Thyroid gland (tissue), 4 donors: ENCODE results near the gene CD300C.

Experiments
- POLR2A ChIP-seq, 2 donors: fragments of 450-650 bp; IDR thresholded peaks; one replicate each; pipeline ENCODE4 v1.6.1; 2017; ENCODE audit warnings: antibody characterized with exemption in 2 of 2, mild to moderate bottlenecking in 2 of 2, moderate library complexity in 1 of 2
- TF ChIP-seq, protein P1 (sequence below), 6 experiments: fragments of 200-600 bp in 3 of 6; fragments of 450-650 bp in 3 of 6; sonication (generic) in 3 of 6; IDR thresholded peaks; one replicate each; pipeline ENCODE4 v1.5.1; 2016 to 2019; ENCODE audit warnings: antibody characterized with exemption in 6 of 6, mild to moderate bottlenecking in 2 of 6, inconsistent platforms in 1 of 6, moderate library complexity in 1 of 6

DNA sequence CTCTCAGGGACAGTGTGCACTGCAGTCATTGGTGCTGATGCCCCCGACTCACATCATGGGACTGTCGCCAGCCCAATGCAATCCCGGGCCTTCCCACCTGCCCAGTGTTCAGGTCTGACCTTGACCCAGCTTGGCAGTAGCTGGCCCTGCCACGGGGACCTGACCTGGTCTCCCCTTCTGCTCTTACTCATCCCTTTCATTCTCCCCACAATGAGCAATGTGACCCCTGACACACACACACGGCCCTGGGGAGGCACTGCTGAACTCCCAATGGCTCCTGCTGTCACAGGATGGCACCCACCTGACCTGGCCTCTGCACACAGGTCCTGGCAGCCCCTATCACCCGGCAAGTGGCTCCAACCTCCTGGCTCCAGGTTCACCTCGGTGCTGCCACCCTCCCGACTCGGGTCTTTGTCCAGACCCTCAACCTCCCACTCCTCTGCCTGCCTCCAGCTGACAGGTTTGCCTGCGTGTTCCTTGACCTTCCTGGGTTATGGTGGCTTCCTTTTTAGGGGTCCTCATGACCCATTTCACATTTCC is 6.6 kb downstream of the CD300C start:
- TF ChIP-seq, protein P1, sequence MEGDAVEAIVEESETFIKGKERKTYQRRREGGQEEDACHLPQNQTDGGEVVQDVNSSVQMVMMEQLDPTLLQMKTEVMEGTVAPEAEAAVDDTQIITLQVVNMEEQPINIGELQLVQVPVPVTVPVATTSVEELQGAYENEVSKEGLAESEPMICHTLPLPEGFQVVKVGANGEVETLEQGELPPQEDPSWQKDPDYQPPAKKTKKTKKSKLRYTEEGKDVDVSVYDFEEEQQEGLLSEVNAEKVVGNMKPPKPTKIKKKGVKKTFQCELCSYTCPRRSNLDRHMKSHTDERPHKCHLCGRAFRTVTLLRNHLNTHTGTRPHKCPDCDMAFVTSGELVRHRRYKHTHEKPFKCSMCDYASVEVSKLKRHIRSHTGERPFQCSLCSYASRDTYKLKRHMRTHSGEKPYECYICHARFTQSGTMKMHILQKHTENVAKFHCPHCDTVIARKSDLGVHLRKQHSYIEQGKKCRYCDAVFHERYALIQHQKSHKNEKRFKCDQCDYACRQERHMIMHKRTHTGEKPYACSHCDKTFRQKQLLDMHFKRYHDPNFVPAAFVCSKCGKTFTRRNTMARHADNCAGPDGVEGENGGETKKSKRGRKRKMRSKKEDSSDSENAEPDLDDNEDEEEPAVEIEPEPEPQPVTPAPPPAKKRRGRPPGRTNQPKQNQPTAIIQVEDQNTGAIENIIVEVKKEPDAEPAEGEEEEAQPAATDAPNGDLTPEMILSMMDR (IDR thresholded peaks at IDR 0.05): no peak
- TF ChIP-seq POLR2A (IDR thresholded peaks at IDR 0.05): no peak
